ENCODE results near the gene MRPS33. TPM values are rescaled to one million over a fixed set of nuclear protein-coding genes. Genes with fewer than 3 reads are reported as not detected.

Gene MRPS33
- total and polyA plus RNA-seq, 4 donors = 17.3 to 73.6 (median 42.9) TPM

- Histone ChIP-seq H3K4me3 (no peak overlapping the region), H3K36me3 (ENCODE audit: control insufficient read depth in 4 of 4, insufficient read depth in 4 of 4, low read length in 4 of 4) (peaks cover 0 to 7% (median 1%) of the 10 kb centered on the region in 4 donors)
Measured at GRCh38 chr7:141013345-141013715, 1.4 kb downstream of the MRPS33 start.

GRCh38 chr7:141012696-141013344 is 1.9 kb downstream of the MRPS33 start:
- DNase-seq (peak in 1 of 3 donors; percentile 2), ATAC-seq (ENCODE audit: insufficient read depth, low FRiP score) (no peak)
- Histone ChIP-seq H3K27me3 (ENCODE audit: control insufficient read depth in 3 of 3, insufficient read depth in 3 of 3, low read length in 2 of 3) (no peaks in the 10 kb centered on the region), H3K27ac (ENCODE audit: low read depth in 1 of 2, low read length in 1 of 2) (no peak overlapping the region), H3K4me3 (no peak overlapping the region), H3K36me3 (ENCODE audit: control insufficient read depth in 4 of 4, insufficient read depth in 4 of 4, low read length in 4 of 4) (peaks cover 0 to 7% (median 1%) of the 10 kb centered on the region in 4 donors), H3K9me3 (ENCODE audit: control insufficient read depth in 4 of 4, insufficient read depth in 3 of 4, low read length in 3 of 4) (peaks cover 0 to 5% (median 0%) of the 10 kb centered on the region in 4 donors), H3K9ac (ENCODE audit: insufficient read depth in 1 of 2, low read length in 2 of 2) (no peak overlapping the region), H3K4me1 (ENCODE audit: control insufficient read depth in 5 of 5, insufficient read depth in 5 of 5, low read length in 5 of 5) (peaks cover 2 to 6% (median 5%) of the 10 kb centered on the region in 5 donors)
- WGBS, 2 donors = 89 to 94% methylated on average over 2 of the region's 2 CpGs
- TF ChIP-seq CTCF (IDR thresholded peaks at IDR 0.05; ENCODE audit: control extremely low read depth, extremely low read depth) = no peak

More at GRCh38 chr7:141013345-141013715, 1.4 kb downstream of the MRPS33 start:
- Histone ChIP-seq H3K4me1 (ENCODE audit: control insufficient read depth in 5 of 5, insufficient read depth in 5 of 5, low read length in 5 of 5) (peaks cover 2 to 6% (median 5%) of the 10 kb centered on the region in 5 donors), H3K27ac (ENCODE audit: low read depth in 1 of 2, low read length in 1 of 2) (no peak overlapping the region), H3K27me3 (ENCODE audit: control insufficient read depth in 3 of 3, insufficient read depth in 3 of 3, low read length in 2 of 3) (no peaks in the 10 kb centered on the region), H3K9me3 (ENCODE audit: control insufficient read depth in 4 of 4, insufficient read depth in 3 of 4, low read length in 3 of 4) (peaks cover 0 to 5% (median 0%) of the 10 kb centered on the region in 4 donors), H3K9ac (ENCODE audit: insufficient read depth in 1 of 2, low read length in 2 of 2) (no peak overlapping the region)
- TF ChIP-seq CTCF (IDR thresholded peaks at IDR 0.05; ENCODE audit: control extremely low read depth, extremely low read depth) = no peak
- ATAC-seq (ENCODE audit: insufficient read depth, low FRiP score) (no peak), DNase-seq (peak in 1 of 3 donors; percentile 16)
- WGBS, 2 donors = 60 to 65% methylated on average over 4 of the region's 4 CpGs

GRCh38 chr7:141012044-141012685 is 2.6 kb downstream of the MRPS33 start:
- ATAC-seq (ENCODE audit: insufficient read depth, low FRiP score) = no peak
- Histone ChIP-seq H3K9ac (ENCODE audit: insufficient read depth in 1 of 2, low read length in 2 of 2) (no peak overlapping the region), H3K36me3 (ENCODE audit: control insufficient read depth in 4 of 4, insufficient read depth in 4 of 4, low read length in 4 of 4) (peaks cover 0 to 8% (median 1%) of the 10 kb centered on the region in 4 donors), H3K4me1 (ENCODE audit: control insufficient read depth in 5 of 5, insufficient read depth in 5 of 5, low read length in 5 of 5) (peaks cover 2 to 6% (median 5%) of the 10 kb centered on the region in 5 donors), H3K27ac (ENCODE audit: low read depth in 1 of 2, low read length in 1 of 2) (no peak overlapping the region), H3K27me3 (ENCODE audit: control insufficient read depth in 3 of 3, insufficient read depth in 3 of 3, low read length in 2 of 3) (no peaks in the 10 kb centered on the region), H3K9me3 (ENCODE audit: control insufficient read depth in 4 of 4, insufficient read depth in 3 of 4, low read length in 3 of 4) (peaks cover 0 to 5% (median 0%) of the 10 kb centered on the region in 4 donors), H3K4me3 (no peak overlapping the region)
- peak; percentile 70 to 77 (median 73) for DNase-seq
- 27 to 30% methylated on average over 3 of the region's 3 CpGs for WGBS, 2 donors
- peak; percentile 46 for TF ChIP-seq CTCF (IDR thresholded peaks at IDR 0.05; ENCODE audit: control extremely low read depth, extremely low read depth)

Data from lung (tissue), 12 donors.